Colonic mucosa (tissue), 4 donors: ENCODE measurements around the gene JTB. TPM values are rescaled to one million over a fixed set of nuclear protein-coding genes. Genes with fewer than 3 reads are reported as not detected.

Experiments
- DNase-seq: peaks from one replicate; pipeline ENCODE4 v3.0.0-alpha.2; 2020
- H3K27ac ChIP-seq: fragments of 200-600 bp; one replicate; pipeline ENCODE4 v1.8.0; 2021
- H3K27me3 ChIP-seq: fragments of 200-600 bp; one replicate; pipeline ENCODE4 v1.8.0; 2021
- H3K36me3 ChIP-seq: fragments of 200-600 bp; one replicate; pipeline ENCODE4 v1.8.0; 2021
- H3K4me1 ChIP-seq: fragments of 200-600 bp; one replicate; pipeline ENCODE4 v1.8.0; 2021; ENCODE audit warnings: mild to moderate bottlenecking
- H3K4me3 ChIP-seq: fragments of 200-600 bp; one replicate; pipeline ENCODE4 v1.8.0; 2021
- H3K9ac ChIP-seq, 2 donors: one replicate each; pipeline ENCODE4 v1.7.0; 2013; ENCODE audit warnings: control low read depth in 2 of 2, low read depth in 2 of 2, low read length in 2 of 2
- H3K9me3 ChIP-seq: fragments of 200-600 bp; one replicate; pipeline ENCODE4 v1.8.0; 2021
- CTCF ChIP-seq: fragments of 200-600 bp; IDR thresholded peaks from one replicate; pipeline ENCODE4 v1.8.0; 2022; ENCODE audit warnings: antibody characterized with exemption, mild to moderate bottlenecking
- intact Hi-C: fragments of 100-400 bp; cut with DNase I; formaldehyde crosslinking; loops from one replicate; pipeline ENCODE4 v1.14.1; 2022
- total RNA-seq, 2 donors: library from RNA; stranded (reverse); fragmentation: NEBNext Ultra II Directional in 1 of 2; extraction: Animal tissue kit (Norgen Biotek cat#: 25700) in 1 of 2; gene quantifications; one replicate each; pipeline ENCODE4 v1.2.1, GENCODE V29; 2021
- donor health status: healthy.
- donor health status: DM: no; HTN: no; CAD: no.
- donor health status: DM: no; HTN: no; CAD: no.

Gene JTB
- total RNA-seq, 2 donors from 2014 or later = 133 to 245 TPM

- TF ChIP-seq CTCF = no peak
- DNase-seq = peak; percentile 96
- H3K27me3 ChIP-seq = no peaks in the 10 kb centered on the region
- no peaks in the 10 kb centered on the region for H3K9me3 ChIP-seq
- H3K4me1 ChIP-seq = peaks cover 10% of the 10 kb centered on the region
- intact Hi-C loops = no loop called here
- peak within 1 kb of the TSS; percentile 98 for H3K27ac ChIP-seq
- no peaks in the 10 kb centered on the region for H3K36me3 ChIP-seq
- H3K9ac ChIP-seq = peak within 1 kb of the TSS; percentile 73 to 85
- peak within 1 kb of the TSS; percentile 50 for H3K4me3 ChIP-seq
Observed at GRCh38 chr1:153967107-153967999, 10.1 kb downstream of the JTB start, which contains the start of gene CREB3L4. Gene CREB3L4 (plus strand): TSS chr1:153967902. CDS start chr1:153968526, 624 bp downstream.

GRCh38 chr1:153963850-153964331 is 13.6 kb downstream of the JTB start:
- Histone ChIP-seq H3K27me3 (no peaks in the 10 kb centered on the region), H3K9ac (peak overlapping the region; percentile 60 to 99), H3K36me3 (peaks cover 11% of the 10 kb centered on the region), H3K4me3 (peak overlapping the region; percentile 63), H3K9me3 (no peaks in the 10 kb centered on the region), H3K4me1 (peaks cover 22% of the 10 kb centered on the region), H3K27ac (peak overlapping the region; percentile 96)
- no peak for TF ChIP-seq CTCF
- intact Hi-C loops = no loop called here
- DNase-seq = peak; percentile 70

GRCh38 chr1:153963030-153963849 is 14.2 kb downstream of the JTB start, which contains the start of gene SLC39A1:
Gene SLC39A1 (minus strand): TSS chr1:153963537. CDS start chr1:153962715, 822 bp downstream.
- intact Hi-C loops = no loop called here
- H3K9ac ChIP-seq = peak within 1 kb of the TSS; percentile 92 to 99
- H3K9me3 ChIP-seq = no peaks in the 10 kb centered on the region
- H3K27me3 ChIP-seq = no peaks in the 10 kb centered on the region
- TF ChIP-seq CTCF = no peak
- peak within 1 kb of the TSS; percentile 96 for H3K27ac ChIP-seq
- peak; percentile 100 for DNase-seq
- peaks cover 23% of the 10 kb centered on the region for H3K4me1 ChIP-seq
- H3K4me3 ChIP-seq = peak within 1 kb of the TSS; percentile 63
- H3K36me3 ChIP-seq = peaks cover 11% of the 10 kb centered on the region

GRCh38 chr1:153962088-153963029 is 15.1 kb downstream of the JTB start:
- intact Hi-C loops = no loop called here
- peaks cover 11% of the 10 kb centered on the region for H3K36me3 ChIP-seq
- peak overlapping the region; percentile 63 for H3K4me3 ChIP-seq
- no peaks in the 10 kb centered on the region for H3K27me3 ChIP-seq
- H3K4me1 ChIP-seq = peaks cover 23% of the 10 kb centered on the region
- peak; percentile 48 for DNase-seq
- H3K27ac ChIP-seq = peak overlapping the region; percentile 96
- no peak for TF ChIP-seq CTCF
- H3K9me3 ChIP-seq = no peaks in the 10 kb centered on the region
- peak overlapping the region; percentile 92 to 99 for H3K9ac ChIP-seq
